DMS153 treated with DMSO at 0.1 percent for 48 hours (cell line): ENCODE results near the gene COL23A1.

Source experiments
- DNase-seq: peaks from one replicate; lab custom pipeline; 2025; ENCODE audit not compliant: unreplicated experiment; lab: John Stamatoyannopoulos, UW

Gene COL23A1

GRCh38 chr5:178289438-178289837 is 300.8 kb downstream of the COL23A1 start:
- no peak for DNase-seq

GRCh38 chr5:178288401-178289368 is 301.5 kb downstream of the COL23A1 start:
- DNase-seq = no peak

- no peak for DNase-seq
Measured at GRCh38 chr5:178287791-178288105, 302.4 kb downstream of the COL23A1 start.

- DNase-seq = no peak
Measured at GRCh38 chr5:178287091-178287790, 303.0 kb downstream of the COL23A1 start.

GRCh38 chr5:178286226-178287090 is 303.7 kb downstream of the COL23A1 start:
- DNase-seq = no peak

GRCh38 chr5:178285399-178286225 is 304.6 kb downstream of the COL23A1 start:
- no peak for DNase-seq

GRCh38 chr5:178284996-178285395 is 305.2 kb downstream of the COL23A1 start:
- DNase-seq = no peak

- no peak for DNase-seq
Measured at GRCh38 chr5:178284093-178284675, 306.0 kb downstream of the COL23A1 start.

- DNase-seq = no peak
Measured at GRCh38 chr5:178283520-178283919, 306.7 kb downstream of the COL23A1 start.

- no peak for DNase-seq
Measured at GRCh38 chr5:178282391-178282790, 307.8 kb downstream of the COL23A1 start.

GRCh38 chr5:178281331-178281730 is 308.9 kb downstream of the COL23A1 start:
- DNase-seq = no peak

- no peak for DNase-seq
Measured at GRCh38 chr5:178280631-178281030, 309.6 kb downstream of the COL23A1 start.

- DNase-seq = no peak
Measured at GRCh38 chr5:178279723-178280438, 310.3 kb downstream of the COL23A1 start.

GRCh38 chr5:178279026-178279722 is 311.0 kb downstream of the COL23A1 start:
- DNase-seq = no peak

- no peak for DNase-seq
Measured at GRCh38 chr5:178278358-178279023, 311.7 kb downstream of the COL23A1 start.

GRCh38 chr5:178277866-178278265 is 312.3 kb downstream of the COL23A1 start:
- DNase-seq = no peak

GRCh38 chr5:178277346-178277745 is 312.8 kb downstream of the COL23A1 start:
- DNase-seq = no peak
